Stromal cell of bone marrow (primary cell): ENCODE data around the gene HIVEP2.

ENCODE experiments used
- DNase-seq: peaks from one replicate; pipeline ENCODE4 v3.0.0-alpha.2; 2012; ENCODE audit warnings: low read depth

Gene HIVEP2

GRCh38 chr6:142732790-142733189, 212.2 kb downstream of the HIVEP2 start:
- DNase-seq = no peak

- DNase-seq = no peak
Observed at GRCh38 chr6:142731611-142732010, 213.4 kb downstream of the HIVEP2 start.

DNA sequence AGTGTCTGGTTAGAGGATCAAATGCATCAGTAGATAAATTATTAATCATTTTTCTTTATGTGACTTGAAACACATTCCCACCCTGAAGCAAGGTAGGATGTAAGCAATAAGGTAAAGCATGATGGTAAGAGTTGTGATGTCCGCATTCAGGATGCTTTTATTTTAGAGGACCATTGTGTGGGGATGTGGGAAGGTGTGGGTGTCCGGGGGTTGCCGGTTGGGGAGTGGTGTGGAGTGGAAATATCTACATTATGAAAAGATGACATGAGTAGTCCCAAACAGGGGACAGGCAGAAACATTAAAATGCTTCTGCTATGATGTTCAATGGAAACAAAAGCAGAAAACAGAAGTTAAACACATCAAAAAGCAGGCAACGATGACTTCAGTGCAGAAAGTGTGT, 215.4 kb downstream of the HIVEP2 start:
- no peak for DNase-seq

DNA sequence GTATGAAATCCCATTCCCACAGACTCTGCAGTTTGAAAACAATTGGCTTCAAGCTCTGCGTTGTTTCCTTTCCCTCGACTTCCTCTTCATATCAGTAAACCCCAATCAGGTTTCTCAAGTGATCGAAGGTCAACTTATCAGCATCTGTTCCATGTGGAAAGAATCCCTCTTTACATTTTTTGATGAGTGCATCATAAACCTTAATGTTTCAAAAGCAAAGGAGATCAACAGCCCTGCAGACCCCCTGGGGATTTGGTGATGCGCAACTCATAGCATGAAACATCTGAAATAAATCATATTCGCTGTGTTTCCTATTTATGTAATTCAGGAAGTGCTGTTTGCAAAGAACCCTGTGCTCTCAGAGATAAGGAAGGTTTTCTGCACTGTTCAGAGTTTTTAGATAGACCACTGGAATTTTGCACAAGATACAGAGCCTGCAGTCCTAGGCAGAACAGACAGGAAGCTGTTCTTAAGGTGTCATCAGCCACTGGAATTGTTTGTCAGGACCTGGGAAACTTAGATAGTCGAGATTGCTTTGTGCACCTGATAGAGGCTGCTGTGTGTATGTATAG, 216.0 kb downstream of the HIVEP2 start:
- DNase-seq = peak; percentile 21

- no peak for DNase-seq
Observed at GRCh38 chr6:142728364-142728763, 216.6 kb downstream of the HIVEP2 start.

DNA sequence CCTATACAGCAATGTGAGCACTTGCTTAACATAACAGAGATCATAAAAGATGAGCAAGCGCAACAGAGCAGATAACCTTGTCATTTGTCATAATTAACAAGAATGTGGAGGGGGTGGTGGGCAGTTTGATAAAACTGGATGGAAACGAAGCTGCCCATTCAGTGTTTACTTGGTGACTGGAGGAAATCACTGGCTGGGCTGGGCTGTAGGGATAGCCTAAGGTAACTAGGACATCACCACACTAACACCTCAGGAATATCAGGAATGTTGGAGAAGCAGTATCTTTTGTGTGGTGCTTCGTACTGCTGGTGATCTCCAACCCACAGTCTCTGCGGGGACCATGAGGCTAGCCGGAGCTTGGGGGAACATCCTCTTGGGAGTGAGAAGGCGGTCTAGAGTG, 218.4 kb downstream of the HIVEP2 start:
- DNase-seq = no peak

- DNase-seq = no peak
Observed at GRCh38 chr6:142725024-142725770, 219.8 kb downstream of the HIVEP2 start.

- DNase-seq = no peak
Observed at GRCh38 chr6:142722841-142723240, 222.1 kb downstream of the HIVEP2 start.

GRCh38 chr6:142722012-142722411, 223.0 kb downstream of the HIVEP2 start:
- DNase-seq = no peak

- DNase-seq = no peak
Observed at GRCh38 chr6:142721215-142721920, 223.6 kb downstream of the HIVEP2 start.

DNA sequence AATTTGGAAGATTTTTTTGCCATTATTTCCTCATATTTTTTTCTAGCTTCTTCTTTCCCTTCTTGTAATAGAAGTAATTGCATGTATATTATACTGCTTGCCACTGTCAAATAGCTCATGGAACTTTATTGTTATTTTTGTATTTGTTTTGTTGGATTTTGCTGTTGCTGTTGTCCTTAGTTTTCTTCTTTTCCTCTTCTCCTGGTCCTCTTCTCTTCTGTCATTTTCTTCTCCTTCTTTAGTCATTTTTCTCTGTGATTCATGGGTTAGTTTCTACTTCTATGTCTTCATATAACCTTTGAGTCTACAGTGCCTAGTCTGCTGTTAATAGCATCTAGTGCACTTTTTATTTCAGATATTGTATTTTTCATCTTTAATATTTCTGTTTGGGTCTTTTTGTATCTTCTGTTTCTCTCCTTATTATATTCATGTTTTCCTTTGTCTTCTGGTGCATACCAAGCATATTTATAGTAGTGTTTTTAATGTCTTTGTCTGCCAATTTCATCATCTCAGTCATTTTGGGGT, 226.2 kb downstream of the HIVEP2 start:
- no peak for DNase-seq

DNA sequence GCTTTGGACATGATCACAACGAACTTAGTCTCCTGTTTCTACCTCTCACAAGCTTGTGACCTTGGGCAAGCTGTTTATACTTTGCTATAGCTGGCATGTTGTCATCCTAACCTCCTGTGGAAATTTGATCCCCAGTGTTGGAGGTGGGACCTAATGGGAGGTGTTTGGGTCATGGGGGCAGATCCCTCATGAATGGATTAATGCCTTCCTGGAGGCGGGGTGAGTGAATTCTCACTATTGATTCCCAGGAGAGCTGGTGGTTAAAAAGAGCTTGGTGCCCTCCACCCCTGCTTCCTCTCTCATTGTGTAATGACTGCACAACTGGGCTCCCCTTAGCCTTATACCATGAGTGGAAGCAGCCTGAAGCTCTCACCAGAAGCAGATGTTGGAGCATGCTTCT, 228.9 kb downstream of the HIVEP2 start:
- DNase-seq = no peak

GRCh38 chr6:142714951-142715785, 229.8 kb downstream of the HIVEP2 start:
- no peak for DNase-seq

DNA sequence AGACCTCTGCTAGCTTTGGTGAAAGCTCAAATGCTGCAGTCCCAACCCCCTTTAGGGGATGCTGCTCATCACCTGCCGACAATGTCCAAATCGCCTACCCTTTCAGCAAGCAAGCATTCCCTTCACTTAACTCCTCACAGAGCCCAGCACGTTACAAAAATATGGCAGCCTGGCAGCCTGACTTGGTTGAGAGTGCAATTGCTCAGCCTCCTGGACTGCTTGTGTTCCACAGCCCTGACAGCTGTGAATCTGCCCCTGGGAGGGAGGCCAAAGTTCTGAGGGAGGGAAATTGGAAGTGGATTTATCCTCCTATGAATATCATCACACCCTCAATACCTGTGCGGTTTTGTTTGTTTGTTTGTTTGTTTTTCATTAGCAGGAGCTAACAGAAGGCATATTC, 231.0 kb downstream of the HIVEP2 start:
- DNase-seq = no peak

DNA sequence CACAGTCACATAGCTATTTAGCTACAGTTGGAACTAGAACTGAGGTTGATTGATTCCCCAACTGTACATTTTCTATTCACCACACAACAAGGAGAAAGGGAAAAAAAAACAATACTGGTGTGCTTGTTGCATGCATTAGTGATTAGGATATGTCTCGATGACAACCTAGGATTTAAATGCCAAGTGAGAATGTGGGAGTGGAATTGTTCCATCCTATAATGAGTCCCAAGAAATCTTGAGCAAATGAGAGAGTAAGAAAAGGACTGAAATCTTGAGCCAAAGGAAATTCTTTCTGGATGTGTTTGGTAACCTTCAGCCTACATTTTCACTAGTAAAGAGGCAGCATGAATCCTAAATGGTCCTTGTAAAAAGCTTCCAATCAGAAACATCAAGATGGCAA, 232.7 kb downstream of the HIVEP2 start:
- no peak for DNase-seq

DNA sequence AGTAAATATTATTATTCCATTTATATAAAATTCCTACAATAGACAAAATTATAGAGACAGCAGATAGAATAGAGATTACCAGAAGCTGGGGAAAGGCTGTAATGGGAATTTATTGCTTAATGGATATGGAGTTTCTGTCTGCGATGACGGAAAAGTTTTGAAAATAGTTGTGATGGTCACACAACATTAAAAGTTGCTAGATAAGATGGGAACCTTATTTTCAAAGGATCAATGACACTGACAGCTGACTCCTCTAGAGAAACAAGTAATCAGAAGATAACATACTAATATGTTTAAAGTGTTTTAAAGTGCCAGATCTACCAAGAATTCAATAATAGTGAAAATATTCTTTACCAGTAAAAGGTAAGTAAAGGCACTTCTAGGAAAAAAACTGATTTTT, 236.3 kb downstream of the HIVEP2 start:
- no peak for DNase-seq

- no peak for DNase-seq
Observed at GRCh38 chr6:142707255-142707654, 237.7 kb downstream of the HIVEP2 start.

DNA sequence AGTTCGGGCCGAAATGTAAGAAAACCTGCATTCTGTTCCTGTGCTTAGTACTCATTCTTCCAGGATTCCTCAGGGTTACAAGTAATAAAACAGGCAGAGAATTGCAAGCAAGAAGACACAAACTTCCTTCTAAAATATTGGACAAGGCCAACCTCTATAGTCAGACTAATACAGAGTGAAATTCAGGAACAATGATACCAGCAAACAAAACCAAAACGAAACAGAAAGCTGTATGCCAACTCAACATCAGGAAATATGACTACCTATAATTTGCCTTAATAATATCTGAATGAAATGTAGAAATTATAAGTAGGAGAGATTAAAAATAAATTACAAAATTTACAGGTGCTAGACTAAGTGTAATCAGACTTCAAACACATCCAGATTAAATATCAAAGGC, 238.8 kb downstream of the HIVEP2 start:
- DNase-seq = no peak

DNA sequence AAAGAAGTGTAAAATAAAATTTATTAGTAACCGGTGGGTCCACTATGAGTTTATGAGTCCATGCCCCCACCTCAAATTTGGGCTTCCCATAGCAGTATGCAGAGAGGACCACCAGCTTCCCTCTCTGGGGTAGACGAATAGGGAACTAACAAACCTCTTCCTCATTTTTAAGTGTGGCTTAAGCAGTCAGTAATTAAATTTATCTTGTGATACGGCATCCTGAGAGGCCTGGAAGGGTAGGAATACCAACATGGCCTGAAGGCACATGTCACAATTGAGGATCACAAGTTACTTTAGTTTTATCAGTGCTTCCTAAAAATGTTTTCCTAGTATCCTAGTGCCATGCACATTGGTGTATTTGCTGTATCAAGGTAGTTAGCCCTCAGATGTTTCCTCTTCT, 239.9 kb downstream of the HIVEP2 start:
- no peak for DNase-seq

DNA sequence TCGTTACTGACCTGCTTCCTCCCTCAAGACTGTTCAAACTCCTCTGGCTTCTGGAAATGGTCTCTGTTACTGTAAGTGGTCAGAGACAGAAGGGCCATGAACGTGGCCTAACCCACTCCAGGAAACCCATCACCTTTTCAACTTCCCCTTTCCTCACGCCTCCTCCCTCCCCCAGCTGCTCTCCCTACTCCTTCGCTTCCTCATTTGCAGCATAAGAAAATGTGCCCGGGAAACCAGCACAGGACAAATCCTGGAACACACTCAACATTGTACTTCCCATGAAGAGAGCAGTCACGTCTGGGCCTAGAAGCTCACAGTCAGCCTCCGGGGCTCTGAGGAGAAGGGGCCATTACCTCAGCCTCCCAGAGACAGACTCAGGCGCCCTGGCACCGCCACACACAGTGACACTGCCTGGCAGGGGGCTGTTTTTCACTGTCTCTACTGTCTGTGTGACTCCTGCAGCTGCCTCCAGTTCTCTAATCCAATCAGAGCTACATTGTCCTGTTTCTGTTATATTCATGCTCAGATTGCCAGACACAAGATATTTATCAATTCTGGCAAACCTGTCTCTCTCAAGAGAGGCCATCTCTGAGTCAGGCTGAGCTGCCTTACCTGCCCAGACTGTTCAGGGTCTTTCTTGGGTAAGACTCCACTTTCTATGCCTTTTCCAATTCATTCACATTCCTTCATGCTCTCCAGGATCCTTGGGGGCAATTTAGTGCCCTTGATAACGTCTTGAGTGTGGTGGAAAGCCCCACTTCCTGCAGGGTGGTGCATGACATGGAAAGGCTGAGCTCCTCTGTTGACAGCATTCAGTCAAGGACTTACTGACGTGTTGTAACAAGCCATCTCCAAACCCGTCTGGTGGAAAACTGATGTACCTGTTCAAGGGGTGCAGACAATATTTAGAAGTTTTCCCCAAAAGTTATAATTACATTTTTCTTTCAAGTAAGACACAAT, 242.2 kb downstream of the HIVEP2 start:
- DNase-seq = no peak
